ENCODE results near the gene SLCO2A1. TPM values are rescaled to one million over a fixed set of nuclear protein-coding genes. Genes with fewer than 3 reads are reported as not detected.

The SLCO2A1 gene
- total RNA-seq, 1 experiment from 2014 or later: not detected

GRCh38 chr3:133933097-133934024 is 96.4 kb downstream of the SLCO2A1 start:
- no peaks in the 10 kb centered on the region for H4K20me1 ChIP-seq (ENCODE audit: insufficient read depth, low read depth, low read length)
- no peak overlapping the region for H3K9ac ChIP-seq (ENCODE audit: low read length)
- H3K9me2 ChIP-seq (replicated peaks; ENCODE audit: insufficient read depth, low read length): no peaks in the 10 kb centered on the region
- H3K27ac ChIP-seq (ENCODE audit: low read length): no peak overlapping the region
- no peak for DNase-seq
- no peaks in the 10 kb centered on the region for H3K79me2 ChIP-seq (ENCODE audit: low read length)
- H3K4me2 ChIP-seq (ENCODE audit: low read depth, low read length, poor library complexity, severe bottlenecking): no peak overlapping the region
- no peaks in the 10 kb centered on the region for H3K4me1 ChIP-seq (ENCODE audit: low read length)
- H3K9me3 ChIP-seq (ENCODE audit: low read length): no peaks in the 10 kb centered on the region
- no peaks in the 10 kb centered on the region for H3K27me3 ChIP-seq (ENCODE audit: low read length)
- no peaks in the 10 kb centered on the region for H3K36me3 ChIP-seq (ENCODE audit: insufficient read depth, low read length)
- no peak overlapping the region for H3K4me3 ChIP-seq (ENCODE audit: low read length)
- no peak overlapping the region for H2AFZ ChIP-seq (ENCODE audit: low read length)

DNA sequence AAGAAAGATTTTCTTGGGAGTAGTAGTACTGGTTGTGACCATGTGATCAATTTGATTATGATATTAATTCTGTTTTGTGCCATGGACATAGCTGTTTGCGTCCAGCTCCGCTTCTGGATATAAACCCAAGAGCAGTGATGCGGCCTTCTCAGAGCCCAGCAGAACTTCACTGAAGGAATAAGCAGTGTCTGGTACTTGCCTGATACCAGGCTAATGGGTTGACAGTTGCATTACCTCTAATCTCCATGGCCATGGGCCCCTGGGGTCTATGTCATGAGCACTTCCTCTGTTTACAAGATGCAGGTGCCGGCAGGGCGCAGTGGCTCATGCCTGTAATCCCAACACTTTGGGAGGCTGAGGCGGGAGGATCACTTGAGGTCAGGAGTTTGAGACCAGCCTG is 97.7 kb downstream of the SLCO2A1 start:
- no peak overlapping the region for H3K9ac ChIP-seq (ENCODE audit: low read length)
- H3K27ac ChIP-seq (ENCODE audit: low read length): no peak overlapping the region
- H3K9me3 ChIP-seq (ENCODE audit: low read length): no peaks in the 10 kb centered on the region
- no peaks in the 10 kb centered on the region for H4K20me1 ChIP-seq (ENCODE audit: insufficient read depth, low read depth, low read length)
- H3K4me3 ChIP-seq (ENCODE audit: low read length): no peak overlapping the region
- H3K27me3 ChIP-seq (ENCODE audit: low read length): no peaks in the 10 kb centered on the region
- no peaks in the 10 kb centered on the region for H3K36me3 ChIP-seq (ENCODE audit: insufficient read depth, low read length)
- no peak for DNase-seq
- no peaks in the 10 kb centered on the region for H3K79me2 ChIP-seq (ENCODE audit: low read length)
- H3K4me2 ChIP-seq (ENCODE audit: low read depth, low read length, poor library complexity, severe bottlenecking): no peak overlapping the region
- no peaks in the 10 kb centered on the region for H3K9me2 ChIP-seq (replicated peaks; ENCODE audit: insufficient read depth, low read length)
- no peak overlapping the region for H2AFZ ChIP-seq (ENCODE audit: low read length)
- peaks cover 9% of the 10 kb centered on the region for H3K4me1 ChIP-seq (ENCODE audit: low read length)

GRCh38 chr3:133931084-133931483 is 98.6 kb downstream of the SLCO2A1 start:
- no peak overlapping the region for H3K9ac ChIP-seq (ENCODE audit: low read length)
- no peak overlapping the region for H3K4me3 ChIP-seq (ENCODE audit: low read length)
- no peaks in the 10 kb centered on the region for H4K20me1 ChIP-seq (ENCODE audit: insufficient read depth, low read depth, low read length)
- H3K36me3 ChIP-seq (ENCODE audit: insufficient read depth, low read length): no peaks in the 10 kb centered on the region
- no peak overlapping the region for H3K27ac ChIP-seq (ENCODE audit: low read length)
- no peaks in the 10 kb centered on the region; the same call in 1 of the 2 replicates for H3K27me3 ChIP-seq (ENCODE audit: low read length)
- no peaks in the 10 kb centered on the region for H3K79me2 ChIP-seq (ENCODE audit: low read length)
- no peaks in the 10 kb centered on the region for H3K9me2 ChIP-seq (replicated peaks; ENCODE audit: insufficient read depth, low read length)
- no peak for DNase-seq
- H2AFZ ChIP-seq (ENCODE audit: low read length): no peak overlapping the region
- H3K4me2 ChIP-seq (ENCODE audit: low read depth, low read length, poor library complexity, severe bottlenecking): no peak overlapping the region
- H3K4me1 ChIP-seq (ENCODE audit: low read length): peaks cover 9% of the 10 kb centered on the region
- no peaks in the 10 kb centered on the region for H3K9me3 ChIP-seq (ENCODE audit: low read length)

DNA sequence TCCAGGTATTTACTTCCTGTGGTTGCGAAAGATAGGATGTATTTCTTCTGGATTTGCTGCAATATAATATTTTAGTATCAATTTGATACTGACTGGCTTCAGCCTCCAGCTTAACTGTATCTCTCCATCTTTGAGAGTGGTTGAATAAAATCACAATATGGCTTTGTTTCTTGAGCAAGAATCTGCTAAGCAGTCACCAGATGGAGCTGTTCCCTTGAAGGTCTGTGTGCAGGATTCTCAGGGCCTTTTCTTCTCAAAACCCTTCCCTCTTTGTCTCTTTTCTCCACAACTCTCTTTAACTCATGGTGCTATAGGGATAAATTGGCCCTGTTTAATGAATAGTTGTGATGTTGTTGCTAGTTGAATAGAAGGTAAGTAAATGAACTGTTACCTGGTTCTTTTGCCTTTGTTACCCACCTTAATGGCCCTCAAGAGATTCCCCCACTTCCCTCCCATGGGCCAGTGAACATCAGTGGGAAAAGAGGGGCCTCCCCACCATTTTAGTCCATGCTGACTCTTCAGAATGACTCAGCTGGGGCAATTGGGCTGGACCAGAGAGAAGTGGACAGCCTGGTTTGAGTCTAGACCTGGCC is 99.3 kb downstream of the SLCO2A1 start:
- no peaks in the 10 kb centered on the region for H3K36me3 ChIP-seq (ENCODE audit: insufficient read depth, low read length)
- H4K20me1 ChIP-seq (ENCODE audit: insufficient read depth, low read depth, low read length): no peaks in the 10 kb centered on the region
- no peak overlapping the region for H3K4me3 ChIP-seq (ENCODE audit: low read length)
- DNase-seq: peak; percentile 75
- no peak overlapping the region for H3K4me2 ChIP-seq (ENCODE audit: low read depth, low read length, poor library complexity, severe bottlenecking)
- H3K9me2 ChIP-seq (replicated peaks; ENCODE audit: insufficient read depth, low read length): no peaks in the 10 kb centered on the region
- no peak overlapping the region for H2AFZ ChIP-seq (ENCODE audit: low read length)
- no peak overlapping the region for H3K9ac ChIP-seq (ENCODE audit: low read length)
- no peaks in the 10 kb centered on the region; the same call in 1 of the 2 replicates for H3K27me3 ChIP-seq (ENCODE audit: low read length)
- no peaks in the 10 kb centered on the region for H3K79me2 ChIP-seq (ENCODE audit: low read length)
- H3K4me1 ChIP-seq (ENCODE audit: low read length): peaks cover 9% of the 10 kb centered on the region
- H3K9me3 ChIP-seq (ENCODE audit: low read length): no peaks in the 10 kb centered on the region
- H3K27ac ChIP-seq (ENCODE audit: low read length): no peak overlapping the region

GRCh38 chr3:133928903-133929607 is 100.7 kb downstream of the SLCO2A1 start:
- Histone ChIP-seq H3K9ac (ENCODE audit: low read length) (no peak overlapping the region), H2AFZ (ENCODE audit: low read length) (no peak overlapping the region), H3K36me3 (ENCODE audit: insufficient read depth, low read length) (no peaks in the 10 kb centered on the region), H3K27ac (ENCODE audit: low read length) (no peak overlapping the region), H3K9me2 (replicated peaks; ENCODE audit: insufficient read depth, low read length) (no peaks in the 10 kb centered on the region), H3K4me3 (ENCODE audit: low read length) (no peak overlapping the region), H3K4me2 (ENCODE audit: low read depth, low read length, poor library complexity, severe bottlenecking) (no peak overlapping the region), H3K4me1 (ENCODE audit: low read length) (peaks cover 9% of the 10 kb centered on the region), H3K9me3 (ENCODE audit: low read length) (no peaks in the 10 kb centered on the region), H4K20me1 (ENCODE audit: insufficient read depth, low read depth, low read length) (no peaks in the 10 kb centered on the region), H3K79me2 (ENCODE audit: low read length) (no peaks in the 10 kb centered on the region), H3K27me3 (ENCODE audit: low read length) (no peaks in the 10 kb centered on the region; the same call in 1 of the 2 replicates)
- no peak for DNase-seq

DNA sequence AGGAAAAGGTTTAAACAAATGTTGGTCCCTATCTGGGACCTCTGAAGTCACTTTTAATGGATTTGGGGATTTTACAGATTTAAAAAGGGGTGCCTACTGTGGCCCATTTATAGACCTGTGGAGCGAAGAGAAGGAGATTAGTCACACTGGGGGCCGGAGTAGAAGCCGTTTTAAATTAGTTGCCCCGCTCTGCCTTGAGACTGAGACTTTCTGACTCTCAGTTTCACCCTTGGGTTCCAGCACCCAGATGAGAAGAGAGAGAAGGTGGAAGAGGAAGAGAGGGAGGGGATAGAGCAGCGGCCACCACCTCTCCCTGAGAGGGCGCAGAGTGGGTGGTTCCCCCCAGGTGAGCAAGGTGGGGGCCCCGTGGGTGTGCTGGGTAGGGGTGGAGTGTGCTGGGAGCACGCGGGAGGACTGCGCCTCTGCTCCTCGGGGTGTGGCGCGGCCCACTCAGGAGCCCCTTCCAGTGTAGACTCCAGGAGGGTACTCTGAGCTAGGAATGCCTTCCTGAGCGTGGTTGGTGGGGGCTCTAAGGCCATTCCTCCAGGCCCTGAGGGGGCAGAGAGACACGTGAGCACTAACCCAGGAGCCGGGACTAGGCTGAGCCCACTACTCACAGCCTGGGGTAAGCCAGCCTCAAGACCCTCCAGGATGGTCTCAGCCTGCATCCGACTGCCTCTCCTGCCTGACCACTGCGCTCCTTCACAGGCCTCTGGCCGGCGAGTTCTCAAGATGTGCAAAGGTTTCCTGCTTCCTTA is 101.4 kb downstream of the SLCO2A1 start:
- H3K27ac ChIP-seq (ENCODE audit: low read length): no peak overlapping the region
- no peaks in the 10 kb centered on the region for H3K9me3 ChIP-seq (ENCODE audit: low read length)
- peak overlapping the region; percentile 48; the same call in 1 of the 2 replicates for H3K4me3 ChIP-seq (ENCODE audit: low read length)
- no peaks in the 10 kb centered on the region for H3K9me2 ChIP-seq (replicated peaks; ENCODE audit: insufficient read depth, low read length)
- H2AFZ ChIP-seq (ENCODE audit: low read length): no peak overlapping the region
- peaks cover 9% of the 10 kb centered on the region for H3K4me1 ChIP-seq (ENCODE audit: low read length)
- no peak overlapping the region for H3K9ac ChIP-seq (ENCODE audit: low read length)
- H3K79me2 ChIP-seq (ENCODE audit: low read length): no peaks in the 10 kb centered on the region
- no peaks in the 10 kb centered on the region for H3K36me3 ChIP-seq (ENCODE audit: insufficient read depth, low read length)
- no peaks in the 10 kb centered on the region for H4K20me1 ChIP-seq (ENCODE audit: insufficient read depth, low read depth, low read length)
- no peak for DNase-seq
- peak overlapping the region; percentile 62 for H3K4me2 ChIP-seq (ENCODE audit: low read depth, low read length, poor library complexity, severe bottlenecking)
- H3K27me3 ChIP-seq (ENCODE audit: low read length): no peaks in the 10 kb centered on the region; the same call in 1 of the 2 replicates

DNA sequence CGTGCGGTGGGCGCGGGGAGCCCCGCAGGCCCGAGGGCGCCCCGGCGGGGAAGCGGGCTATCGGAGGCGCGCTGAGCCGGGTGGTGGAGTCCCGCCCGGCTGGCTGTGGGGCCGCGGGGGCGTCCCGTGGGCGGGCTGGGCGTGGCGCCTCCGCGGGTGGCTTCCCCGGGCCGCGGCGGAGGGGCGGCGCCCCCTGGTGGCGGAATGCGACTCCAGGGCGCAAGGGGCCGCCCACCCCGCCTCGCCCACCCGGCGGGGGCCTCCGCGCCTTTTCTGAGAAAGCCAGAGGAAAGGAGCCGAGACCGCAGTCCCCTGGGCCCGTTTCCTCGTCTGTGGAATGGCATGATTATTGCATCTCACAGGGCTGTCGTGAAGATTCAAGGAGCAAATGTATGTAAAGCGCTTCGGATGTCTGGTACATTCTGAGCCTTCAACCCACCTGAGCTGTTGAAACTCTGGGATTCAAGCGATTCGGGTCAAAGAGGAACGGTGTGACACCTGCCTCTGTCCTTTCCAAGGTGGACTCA is 102.1 kb downstream of the SLCO2A1 start:
- no peaks in the 10 kb centered on the region for H3K79me2 ChIP-seq (ENCODE audit: low read length)
- no peaks in the 10 kb centered on the region for H3K9me3 ChIP-seq (ENCODE audit: low read length)
- no peaks in the 10 kb centered on the region for H4K20me1 ChIP-seq (ENCODE audit: insufficient read depth, low read depth, low read length)
- no peaks in the 10 kb centered on the region; the same call in 1 of the 2 replicates for H3K27me3 ChIP-seq (ENCODE audit: low read length)
- H2AFZ ChIP-seq (ENCODE audit: low read length): 0 out of 2 replicates have a peak overlapping the region, but pooled peaks have one; percentile 26
- no peaks in the 10 kb centered on the region for H3K36me3 ChIP-seq (ENCODE audit: insufficient read depth, low read length)
- H3K4me2 ChIP-seq (ENCODE audit: low read depth, low read length, poor library complexity, severe bottlenecking): peak overlapping the region; percentile 62
- peaks cover 9% of the 10 kb centered on the region for H3K4me1 ChIP-seq (ENCODE audit: low read length)
- peak overlapping the region; percentile 57 for H3K4me3 ChIP-seq (ENCODE audit: low read length)
- no peak overlapping the region for H3K27ac ChIP-seq (ENCODE audit: low read length)
- no peaks in the 10 kb centered on the region for H3K9me2 ChIP-seq (replicated peaks; ENCODE audit: insufficient read depth, low read length)
- H3K9ac ChIP-seq (ENCODE audit: low read length): peak overlapping the region; percentile 44; the same call in 1 of the 2 replicates
- peak; percentile 77 for DNase-seq
